SJSA1 (cell line): ENCODE measurements around the gene NPAT. TPM values are rescaled to one million over a fixed set of nuclear protein-coding genes. Genes with fewer than 3 reads are reported as not detected.
"Not testable (repeated sequence)": the region's sequence is repeated elsewhere in the genome, so short reads cannot be mapped to it uniquely, and the experiment has no call there.

Experiments
- DNase-seq, 2 experiments: peaks; one replicate each; pipeline ENCODE4 v3.0.0-alpha.2; 2015 to 2020; ENCODE audit warnings: low spot score in 2 of 2, low read depth in 1 of 2
- H3K27ac ChIP-seq: fragments of 250-450 bp; sonication (Bioruptor Pico); 2 replicates; pipeline ENCODE4 v1.5.1; 2020; ENCODE audit warnings: mild to moderate bottlenecking, moderate library complexity
- H3K27me3 ChIP-seq: fragments of 250-450 bp; sonication (Bioruptor Pico); replicated peaks from 2 replicates; pipeline ENCODE4 v1.5.1; 2020; ENCODE audit warnings: mild to moderate bottlenecking, moderate library complexity
- H3K36me3 ChIP-seq: fragments of 250-450 bp; sonication (Bioruptor Pico); 2 replicates; pipeline ENCODE4 v1.5.1; 2020; ENCODE audit warnings: mild to moderate bottlenecking
- H3K4me1 ChIP-seq: fragments of 250-450 bp; sonication (Bioruptor Pico); replicated peaks from 2 replicates; pipeline ENCODE4 v1.6.1; 2021; ENCODE audit warnings: mild to moderate bottlenecking
- H3K4me3 ChIP-seq: fragments of 250-450 bp; sonication (Bioruptor Pico); 2 replicates; pipeline ENCODE4 v1.5.1; 2020; ENCODE audit warnings: mild to moderate bottlenecking
- H3K9me3 ChIP-seq: fragments of 250-450 bp; sonication (Bioruptor Pico); replicated peaks from 2 replicates; pipeline ENCODE4 v1.5.1; 2020; ENCODE audit warnings: mild to moderate bottlenecking
- total RNA-seq: library from RNA; depleted of rRNA; stranded (reverse); fragments of >200 nt; shearing (Covaris generic); gene quantifications from 2 replicates; pipeline ENCODE4 v1.2.3, GENCODE V29; 2014

Gene NPAT
- total RNA-seq, 1 experiment from 2014 or later = 9.9 TPM

GRCh38 chr11:108162878-108163277 lies 59.6 kb downstream of the NPAT start:
- H3K9me3 ChIP-seq = not testable (repeated sequence)

GRCh38 chr11:108160970-108161566 lies 61.4 kb downstream of the NPAT start:
- Histone ChIP-seq H3K36me3 (peaks cover 7% of the 10 kb centered on the region; the same call in 1 of the 2 replicates), H3K4me1 (no peaks in the 10 kb centered on the region), H3K27me3 (no peaks in the 10 kb centered on the region), H3K4me3 (no peak overlapping the region), H3K9me3 (no peaks in the 10 kb centered on the region), H3K27ac (no peak overlapping the region)
- DNase-seq = no peak

More at GRCh38 chr11:108162878-108163277, 59.6 kb downstream of the NPAT start:
- H3K4me3 ChIP-seq, H3K36me3 ChIP-seq, H3K4me1 ChIP-seq, H3K27me3 ChIP-seq, DNase-seq, H3K27ac ChIP-seq: not testable (repeated sequence)

GRCh38 chr11:108154591-108154990 lies 67.8 kb downstream of the NPAT start:
- Histone ChIP-seq H3K9me3 (no peaks in the 10 kb centered on the region), H3K4me1 (no peaks in the 10 kb centered on the region), H3K4me3 (no peak overlapping the region), H3K27ac (no peak overlapping the region), H3K27me3 (no peaks in the 10 kb centered on the region), H3K36me3 (peaks cover 8% of the 10 kb centered on the region)
- no peak for DNase-seq

- peaks cover 9% of the 10 kb centered on the region for H3K36me3 ChIP-seq
- DNase-seq = no peak
- H3K9me3 ChIP-seq = no peaks in the 10 kb centered on the region
Measured at GRCh38 chr11:108148556-108148955, 73.9 kb downstream of the NPAT start.

GRCh38 chr11:108147150-108147549 lies 75.3 kb downstream of the NPAT start:
- DNase-seq = no peak
- no peaks in the 10 kb centered on the region for H3K4me1 ChIP-seq
- no peaks in the 10 kb centered on the region for H3K9me3 ChIP-seq
- H3K27ac ChIP-seq = no peak overlapping the region
- peaks cover 13% of the 10 kb centered on the region for H3K36me3 ChIP-seq
- no peak overlapping the region for H3K4me3 ChIP-seq
- no peaks in the 10 kb centered on the region for H3K27me3 ChIP-seq

More at GRCh38 chr11:108148556-108148955, 73.9 kb downstream of the NPAT start:
- H3K27me3 ChIP-seq = no peaks in the 10 kb centered on the region
- H3K4me3 ChIP-seq = no peak overlapping the region
- H3K4me1 ChIP-seq = no peaks in the 10 kb centered on the region
- no peak overlapping the region for H3K27ac ChIP-seq

- Histone ChIP-seq H3K27me3 (no peaks in the 10 kb centered on the region), H3K36me3 (peaks cover 18% of the 10 kb centered on the region), H3K27ac (no peak overlapping the region), H3K9me3 (no peaks in the 10 kb centered on the region), H3K4me3 (no peak overlapping the region), H3K4me1 (no peaks in the 10 kb centered on the region)
- no peak for DNase-seq
Measured at GRCh38 chr11:108144615-108145014, 77.8 kb downstream of the NPAT start.

GRCh38 chr11:108142304-108142703 lies 80.1 kb downstream of the NPAT start:
- H3K27me3 ChIP-seq = no peaks in the 10 kb centered on the region
- no peak for DNase-seq
- H3K4me1 ChIP-seq = no peaks in the 10 kb centered on the region
- no peaks in the 10 kb centered on the region for H3K9me3 ChIP-seq
- H3K4me3 ChIP-seq = no peak overlapping the region
- H3K27ac ChIP-seq = no peak overlapping the region
- H3K36me3 ChIP-seq = peaks cover 16% of the 10 kb centered on the region

- H3K4me1 ChIP-seq = no peaks in the 10 kb centered on the region
- H3K27me3 ChIP-seq = no peaks in the 10 kb centered on the region
- H3K36me3 ChIP-seq = peaks cover 12% of the 10 kb centered on the region
- H3K27ac ChIP-seq = no peak overlapping the region
- DNase-seq = no peak
- H3K9me3 ChIP-seq = no peaks in the 10 kb centered on the region
- no peak overlapping the region for H3K4me3 ChIP-seq
Measured at GRCh38 chr11:108137212-108137611, 85.2 kb downstream of the NPAT start.

- peaks cover 9% of the 10 kb centered on the region; the same call in 1 of the 2 replicates for H3K36me3 ChIP-seq
- H3K27me3 ChIP-seq = no peaks in the 10 kb centered on the region
- H3K9me3 ChIP-seq = no peaks in the 10 kb centered on the region
- no peak overlapping the region for H3K4me3 ChIP-seq
- no peak overlapping the region for H3K27ac ChIP-seq
- DNase-seq = no peak
- no peaks in the 10 kb centered on the region for H3K4me1 ChIP-seq
Measured at GRCh38 chr11:108135845-108136544, 86.4 kb downstream of the NPAT start.

GRCh38 chr11:108132993-108133538 lies 89.4 kb downstream of the NPAT start:
- not testable (repeated sequence) for H3K4me3 ChIP-seq, H3K4me1 ChIP-seq, H3K27ac ChIP-seq, H3K36me3 ChIP-seq, DNase-seq, H3K9me3 ChIP-seq, H3K27me3 ChIP-seq

- no peaks in the 10 kb centered on the region for H3K27me3 ChIP-seq
- 0 out of 2 replicates have a peak, but pooled peaks cover 2% of the 10 kb centered on the region for H3K36me3 ChIP-seq
- no peak overlapping the region for H3K4me3 ChIP-seq
- no peak for DNase-seq
- no peaks in the 10 kb centered on the region for H3K9me3 ChIP-seq
- H3K4me1 ChIP-seq = no peaks in the 10 kb centered on the region
- H3K27ac ChIP-seq = no peak overlapping the region
Measured at GRCh38 chr11:108131993-108132392, 90.4 kb downstream of the NPAT start.

- Histone ChIP-seq H3K27me3 (no peaks in the 10 kb centered on the region), H3K9me3 (no peaks in the 10 kb centered on the region), H3K4me1 (no peaks in the 10 kb centered on the region), H3K36me3 (no peaks in the 10 kb centered on the region), H3K27ac (no peak overlapping the region), H3K4me3 (no peak overlapping the region)
- no peak for DNase-seq
Measured at GRCh38 chr11:108128772-108129171, 93.7 kb downstream of the NPAT start.

- Histone ChIP-seq H3K4me1 (no peaks in the 10 kb centered on the region; the same call in 1 of the 2 replicates), H3K27me3 (no peaks in the 10 kb centered on the region), H3K27ac (no peak overlapping the region), H3K4me3 (no peak overlapping the region), H3K36me3 (no peaks in the 10 kb centered on the region), H3K9me3 (no peaks in the 10 kb centered on the region)
- no peak for DNase-seq
Measured at GRCh38 chr11:108125096-108125495, 97.3 kb downstream of the NPAT start.

GRCh38 chr11:108122166-108122628 lies 100.2 kb downstream of the NPAT start:
- H3K9me3 ChIP-seq = no peaks in the 10 kb centered on the region
- DNase-seq = no peak
- no peaks in the 10 kb centered on the region for H3K27me3 ChIP-seq
- peak overlapping the region; percentile 75 for H3K4me3 ChIP-seq
- H3K36me3 ChIP-seq = no peaks in the 10 kb centered on the region
- H3K27ac ChIP-seq = no peak overlapping the region
- H3K4me1 ChIP-seq = no peaks in the 10 kb centered on the region; the same call in 1 of the 2 replicates
